ENCODE measurements around the gene RFX4.

DNA sequence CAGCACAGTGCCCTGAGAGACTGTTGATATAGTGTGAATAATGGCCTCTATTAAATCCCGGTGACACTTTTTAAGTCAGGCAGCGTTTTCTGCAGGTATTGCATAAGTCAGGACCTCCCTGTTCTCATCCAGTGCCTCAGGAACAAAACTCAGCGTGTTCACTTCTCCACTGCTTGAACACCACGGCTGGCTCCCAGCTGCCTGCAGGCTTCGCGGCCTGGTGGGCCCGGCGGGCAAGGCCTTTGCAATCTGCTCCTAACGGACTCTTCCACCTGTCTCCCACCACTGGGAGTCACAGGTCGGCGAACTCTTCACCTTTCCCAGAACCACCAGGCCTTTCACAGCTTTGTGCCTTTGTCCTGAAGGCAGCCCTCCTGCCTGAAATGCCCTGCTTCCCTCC lies 18.7 kb downstream of the RFX4 start:
- TF ChIP-seq, protein P1, sequence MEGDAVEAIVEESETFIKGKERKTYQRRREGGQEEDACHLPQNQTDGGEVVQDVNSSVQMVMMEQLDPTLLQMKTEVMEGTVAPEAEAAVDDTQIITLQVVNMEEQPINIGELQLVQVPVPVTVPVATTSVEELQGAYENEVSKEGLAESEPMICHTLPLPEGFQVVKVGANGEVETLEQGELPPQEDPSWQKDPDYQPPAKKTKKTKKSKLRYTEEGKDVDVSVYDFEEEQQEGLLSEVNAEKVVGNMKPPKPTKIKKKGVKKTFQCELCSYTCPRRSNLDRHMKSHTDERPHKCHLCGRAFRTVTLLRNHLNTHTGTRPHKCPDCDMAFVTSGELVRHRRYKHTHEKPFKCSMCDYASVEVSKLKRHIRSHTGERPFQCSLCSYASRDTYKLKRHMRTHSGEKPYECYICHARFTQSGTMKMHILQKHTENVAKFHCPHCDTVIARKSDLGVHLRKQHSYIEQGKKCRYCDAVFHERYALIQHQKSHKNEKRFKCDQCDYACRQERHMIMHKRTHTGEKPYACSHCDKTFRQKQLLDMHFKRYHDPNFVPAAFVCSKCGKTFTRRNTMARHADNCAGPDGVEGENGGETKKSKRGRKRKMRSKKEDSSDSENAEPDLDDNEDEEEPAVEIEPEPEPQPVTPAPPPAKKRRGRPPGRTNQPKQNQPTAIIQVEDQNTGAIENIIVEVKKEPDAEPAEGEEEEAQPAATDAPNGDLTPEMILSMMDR (IDR thresholded peaks at IDR 0.05 in 4 of 5, conservative IDR thresholded peaks at IDR 0.05 in 1 of 5) = no peak
- no peak for TF ChIP-seq POLR2A (IDR thresholded peaks at IDR 0.05)

Data from gastrocnemius medialis (tissue), 4 donors.